HG02973 (cell line): ENCODE measurements around the gene TMEM92.
"Not testable (repeated sequence)": the region's sequence is repeated elsewhere in the genome, so short reads cannot be mapped to it uniquely, and the experiment has no call there.

Experiments used
- ATAC-seq: cut with Tn5 transposase; IDR thresholded peaks from one replicate; pipeline ENCODE4 v1.9.1; 2021; ENCODE audit warnings: moderate library complexity; ENCODE audit not compliant: unreplicated experiment

Gene TMEM92

DNA sequence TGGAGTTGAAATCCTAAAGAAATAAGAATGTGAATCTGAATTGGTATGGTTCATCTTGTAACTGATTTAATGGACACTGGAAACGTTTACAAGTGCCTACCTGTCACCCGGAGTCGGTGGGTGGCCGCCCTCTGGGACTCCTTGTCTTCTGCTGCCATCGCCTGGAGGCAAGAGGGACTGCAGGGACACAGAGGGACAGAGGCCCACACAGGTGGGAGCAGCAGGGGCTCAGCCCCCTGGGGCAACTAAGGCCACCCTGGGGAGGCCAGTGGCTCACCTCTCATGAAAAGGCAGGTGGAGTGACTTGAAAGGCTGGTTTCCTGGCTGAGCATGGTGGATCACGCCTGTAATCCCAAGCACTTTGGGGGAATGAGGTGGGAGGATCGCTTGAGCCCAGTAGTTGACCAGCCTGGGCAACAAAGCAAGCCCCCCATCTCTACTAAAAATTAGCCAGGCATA, 23.2 kb downstream of the TMEM92 start:
- no peak for ATAC-seq

DNA sequence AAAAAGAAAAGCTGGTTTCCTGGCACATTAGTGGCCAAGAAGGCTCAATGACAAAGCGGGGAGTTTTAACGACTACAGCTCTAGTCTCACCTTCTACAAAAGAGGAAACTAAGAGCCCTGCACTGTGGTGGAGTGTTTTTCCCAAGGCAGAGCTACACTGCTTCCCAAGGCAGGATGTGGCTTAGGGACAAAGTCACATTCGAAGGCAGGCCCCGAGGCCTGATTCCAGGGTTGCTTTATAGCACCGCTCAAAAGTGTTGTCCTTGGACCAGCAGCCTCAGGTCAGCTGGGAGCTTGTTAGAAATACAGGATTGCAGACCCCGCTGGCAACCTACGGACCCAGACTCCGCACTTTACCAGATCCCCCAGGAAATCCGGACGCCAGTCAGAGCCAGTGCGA, 23.8 kb downstream of the TMEM92 start:
- ATAC-seq: no peak

DNA sequence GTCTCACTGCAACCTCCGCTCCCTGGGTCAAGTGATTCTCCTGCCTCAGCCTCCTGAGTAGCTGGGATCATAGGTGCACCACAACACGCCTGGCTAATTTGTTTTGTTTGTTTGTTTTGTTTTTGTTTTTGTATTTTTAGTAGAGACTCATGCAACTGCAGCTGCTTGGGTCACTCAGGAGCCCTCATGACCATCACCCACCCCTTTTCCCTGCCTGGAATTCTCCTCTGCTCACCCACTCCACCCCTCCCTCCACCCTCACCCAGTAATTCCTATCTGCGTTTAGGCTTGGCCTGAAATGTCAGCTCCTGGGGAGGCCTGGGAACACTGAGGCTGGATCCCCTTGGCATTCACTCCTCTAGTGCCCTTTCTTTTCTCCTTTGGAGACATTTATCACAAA, 25.5 kb downstream of the TMEM92 start:
- no peak for ATAC-seq

DNA sequence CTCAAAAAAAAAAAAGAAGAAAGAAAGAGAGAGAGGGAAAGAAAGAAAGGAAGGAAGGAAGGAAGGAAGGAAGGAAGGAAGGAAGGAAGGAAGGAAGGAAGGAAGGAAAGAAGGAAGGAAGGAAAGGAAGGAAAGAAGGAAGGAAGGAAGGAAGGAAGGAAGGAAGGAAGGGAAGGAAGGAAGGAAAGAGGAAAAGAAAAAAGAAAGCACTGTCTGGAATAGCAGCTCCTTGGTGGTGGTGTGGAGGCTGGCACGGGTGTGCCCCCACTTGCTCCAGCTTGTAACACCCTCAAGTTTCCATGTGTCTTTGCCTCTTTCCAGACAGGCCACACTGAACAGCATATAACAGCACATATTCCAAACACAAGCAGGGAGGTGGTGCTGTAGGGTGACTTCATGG, 26.6 kb downstream of the TMEM92 start:
- not testable (repeated sequence) for ATAC-seq

DNA sequence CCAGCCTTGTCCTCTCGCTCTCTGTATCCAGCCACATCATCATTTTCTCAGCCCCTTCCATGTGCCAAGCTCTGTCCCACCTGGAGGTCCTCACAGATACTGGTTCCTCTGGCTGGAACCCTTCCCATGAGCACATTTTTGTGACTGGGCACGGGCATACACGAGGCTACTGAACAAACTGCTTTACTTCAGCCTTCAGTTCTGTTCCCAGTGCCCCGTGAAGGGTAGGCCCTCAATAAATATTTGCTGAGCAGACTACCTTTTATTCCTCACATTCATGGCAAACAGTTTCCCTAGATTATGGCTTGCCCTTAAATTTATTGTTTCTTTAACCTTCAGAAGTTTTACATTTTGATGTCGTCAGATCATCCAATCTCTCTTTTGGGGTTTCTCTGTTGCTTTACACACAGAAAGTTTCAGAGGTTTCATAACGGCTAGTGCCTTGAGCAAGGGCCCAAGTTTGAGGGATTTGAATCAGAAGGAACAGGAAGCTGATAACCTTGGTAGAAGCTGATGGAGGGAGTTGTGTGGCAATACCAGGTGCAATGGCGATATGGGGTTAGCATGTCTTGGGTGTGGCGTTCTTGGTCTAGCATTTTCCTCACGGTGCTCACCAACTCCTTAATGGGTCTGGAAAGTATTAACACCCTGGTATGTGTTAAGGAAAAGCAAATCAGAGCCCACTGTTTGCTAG, 27.8 kb downstream of the TMEM92 start:
- no peak for ATAC-seq

DNA sequence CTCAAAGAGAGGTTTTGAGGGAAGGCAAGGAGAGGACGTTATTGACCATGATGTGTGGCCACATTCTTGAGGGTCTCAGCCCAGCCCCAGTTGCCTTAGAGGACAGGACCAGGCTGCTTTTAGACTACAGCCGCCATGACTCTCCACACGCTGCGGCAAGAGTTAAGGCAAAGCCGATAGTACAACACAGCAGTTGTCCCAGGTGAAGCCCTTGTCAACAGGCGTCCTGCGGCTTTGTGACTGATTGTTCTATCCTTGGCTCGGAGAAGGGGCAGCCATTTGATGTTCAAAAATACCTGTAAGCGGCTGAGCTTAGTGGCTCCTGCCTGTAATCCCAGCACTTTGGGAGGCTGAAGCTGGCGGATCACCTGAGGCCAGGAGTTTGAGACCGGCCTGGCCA, 28.8 kb downstream of the TMEM92 start:
- no peak for ATAC-seq

DNA sequence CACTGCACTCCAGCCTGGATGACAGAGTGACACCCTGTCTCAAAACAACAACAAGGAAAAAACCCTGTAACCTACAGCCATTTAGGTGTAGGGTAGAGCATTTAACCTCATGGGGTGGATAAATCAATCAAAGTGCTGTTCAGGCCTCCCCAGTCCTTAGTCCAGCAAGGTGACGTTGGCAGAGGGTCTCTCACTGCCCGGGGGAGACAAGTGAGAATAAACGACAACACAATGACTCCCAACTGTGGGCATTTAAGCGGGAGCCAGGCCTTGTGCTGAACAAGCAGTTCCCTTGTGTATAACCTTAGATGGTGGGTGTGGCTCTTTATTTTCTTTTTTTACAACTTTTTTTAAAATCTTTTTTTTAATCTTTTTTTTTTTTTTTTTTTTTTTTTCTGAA, 29.3 kb downstream of the TMEM92 start:
- no peak for ATAC-seq

DNA sequence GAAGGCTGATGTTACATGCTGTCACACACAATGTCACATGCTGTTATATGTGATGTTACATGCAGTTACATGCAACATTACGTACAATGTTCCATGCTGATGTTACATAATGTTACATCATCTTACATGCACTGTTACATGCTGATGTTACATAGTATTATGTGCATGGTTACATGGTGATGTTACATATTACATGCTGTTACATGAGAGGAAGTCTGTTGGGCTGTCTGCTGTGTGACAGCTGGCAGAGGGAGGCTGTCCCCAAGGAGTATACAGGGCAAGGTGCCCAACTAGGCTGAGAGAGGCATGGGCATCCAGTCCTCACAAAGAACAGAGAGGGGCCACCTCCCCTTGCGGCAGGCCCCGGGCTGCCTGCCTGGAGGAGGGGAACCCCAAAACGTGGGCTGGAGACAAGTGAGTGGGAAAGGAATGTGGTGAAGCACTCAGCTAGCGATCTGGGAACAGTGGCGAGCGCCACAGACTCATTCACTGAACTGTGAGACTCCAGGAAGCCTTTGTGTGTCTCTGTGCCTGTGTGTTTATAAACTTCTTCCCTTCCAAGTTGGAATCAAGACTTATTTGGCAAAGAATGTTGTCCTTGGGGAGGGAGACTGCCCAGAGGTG, 30.6 kb downstream of the TMEM92 start:
- no peak for ATAC-seq

DNA sequence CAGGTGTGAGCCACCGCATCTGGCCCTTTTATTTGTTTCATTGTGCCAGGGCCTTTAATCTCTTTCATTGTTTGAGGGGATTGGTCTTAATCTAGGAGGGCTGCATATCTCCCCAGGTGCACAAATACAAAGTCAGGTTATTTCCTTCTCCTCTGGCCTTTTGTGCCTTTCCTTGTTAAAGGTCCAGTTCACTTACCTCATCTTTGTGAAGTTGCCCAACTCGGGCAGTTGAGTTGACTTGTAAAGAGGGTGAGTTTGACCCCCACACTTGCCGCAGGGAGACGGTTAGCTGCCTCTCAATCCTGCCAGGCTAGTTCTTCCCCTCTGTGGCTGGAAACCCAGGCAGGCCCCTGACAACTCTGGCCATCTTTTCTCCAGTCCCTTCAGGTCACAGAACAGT, 33.4 kb downstream of the TMEM92 start:
- no peak for ATAC-seq

DNA sequence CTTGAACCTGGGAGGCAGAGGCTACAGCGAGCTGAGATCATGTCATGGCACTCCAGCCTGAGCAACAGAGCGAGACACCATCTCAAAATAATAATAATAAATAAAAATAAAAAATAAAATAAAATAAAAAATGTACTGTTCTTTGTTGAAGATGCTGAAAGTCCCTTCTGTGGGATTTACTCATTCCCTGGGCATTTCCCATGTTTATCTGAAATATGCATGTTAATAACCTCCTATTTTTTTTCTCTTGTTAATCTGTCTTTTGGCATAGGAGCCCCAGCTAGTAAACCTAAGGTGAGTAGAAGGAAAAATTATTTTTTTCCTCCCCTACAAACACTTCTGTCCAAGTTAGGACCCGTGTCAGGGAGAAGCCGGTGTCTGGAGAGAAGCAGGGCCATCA, 34.4 kb downstream of the TMEM92 start:
- no peak for ATAC-seq

DNA sequence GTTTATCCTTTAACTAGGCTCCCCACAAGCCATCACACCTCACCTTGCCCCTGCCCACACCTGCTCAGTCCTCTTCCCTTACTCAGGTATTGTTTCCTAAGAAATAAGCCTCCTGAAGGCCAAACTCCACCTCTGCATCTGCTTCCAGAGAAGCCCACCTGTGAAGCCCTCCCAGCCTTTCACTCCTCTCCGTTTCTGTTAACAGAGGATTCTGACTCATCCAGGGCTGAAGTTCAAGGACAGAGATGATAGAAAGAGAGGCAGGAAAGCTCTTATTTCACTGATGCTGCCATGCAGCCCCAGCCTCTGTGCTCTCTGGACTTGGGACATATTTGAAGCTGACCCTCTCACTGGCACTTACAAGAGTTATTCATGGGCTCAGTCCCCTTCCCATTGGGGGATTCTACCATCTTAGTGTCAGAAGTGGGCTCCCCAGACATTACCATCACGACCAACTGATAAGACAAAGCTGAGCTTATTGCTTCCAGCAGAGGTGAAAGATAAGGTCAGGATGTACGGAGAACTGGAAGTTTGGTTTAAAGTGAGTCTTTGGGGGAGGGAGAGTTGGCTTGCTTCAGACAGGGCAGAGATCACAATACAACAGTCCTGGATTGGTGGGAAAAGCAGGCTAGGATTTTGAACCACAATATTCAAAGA, 36.3 kb downstream of the TMEM92 start:
- ATAC-seq: no peak

DNA sequence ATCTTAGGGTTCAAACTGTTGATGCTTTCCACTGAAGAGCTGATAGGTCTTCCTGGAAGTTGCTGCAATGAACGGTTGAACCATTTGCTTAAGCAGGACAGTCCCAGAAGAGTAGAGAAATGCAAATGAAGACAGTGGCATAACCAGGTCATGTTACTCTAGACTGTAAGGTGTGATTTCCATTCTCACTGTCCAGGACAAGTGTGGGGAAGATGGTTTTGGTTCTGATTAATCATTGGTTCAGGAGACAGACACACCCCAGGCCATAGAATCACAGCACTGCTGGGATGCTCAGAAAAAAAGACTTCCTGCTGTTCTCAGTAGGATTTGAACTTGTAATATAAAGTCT, 36.8 kb downstream of the TMEM92 start:
- no peak for ATAC-seq

DNA sequence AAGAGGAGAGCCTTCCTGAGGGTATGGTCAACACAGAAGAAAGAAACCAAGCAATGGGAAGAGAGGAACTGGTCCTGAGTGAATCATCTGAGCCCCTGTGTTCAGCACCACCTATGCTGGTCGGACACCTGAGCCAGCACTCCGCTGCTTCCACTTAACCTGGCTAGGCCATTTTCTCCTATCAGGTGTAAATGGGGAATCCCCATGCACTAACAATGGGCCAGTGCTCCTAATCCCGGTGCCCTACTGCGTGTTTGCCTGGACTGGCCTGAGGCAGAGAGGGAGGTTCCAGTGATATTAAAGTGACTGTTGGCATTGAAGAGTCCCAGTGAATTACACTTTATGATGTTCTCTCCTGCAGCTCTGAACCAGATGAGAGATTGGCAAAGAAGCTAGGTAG, 37.2 kb downstream of the TMEM92 start:
- ATAC-seq: no peak

DNA sequence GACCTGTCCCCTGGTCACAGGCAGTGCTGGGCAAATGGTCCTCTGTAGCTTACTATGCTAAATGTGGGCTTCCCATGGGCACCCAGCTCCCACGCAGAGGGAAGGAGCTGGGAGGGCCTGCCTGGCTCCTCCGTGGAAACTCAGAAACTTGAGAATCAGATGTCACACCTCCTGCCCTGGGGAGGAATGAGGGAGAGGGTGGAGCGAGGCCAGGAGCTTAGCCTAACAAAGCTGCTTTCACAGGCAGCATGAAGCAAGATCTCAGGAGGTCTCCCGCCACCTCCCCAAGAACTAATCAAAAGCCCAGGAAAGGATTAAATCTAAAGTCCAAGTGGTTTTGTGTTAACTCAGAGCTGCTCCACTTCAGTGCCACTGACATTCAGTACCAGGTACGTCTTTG, 38.0 kb downstream of the TMEM92 start:
- ATAC-seq: no peak

DNA sequence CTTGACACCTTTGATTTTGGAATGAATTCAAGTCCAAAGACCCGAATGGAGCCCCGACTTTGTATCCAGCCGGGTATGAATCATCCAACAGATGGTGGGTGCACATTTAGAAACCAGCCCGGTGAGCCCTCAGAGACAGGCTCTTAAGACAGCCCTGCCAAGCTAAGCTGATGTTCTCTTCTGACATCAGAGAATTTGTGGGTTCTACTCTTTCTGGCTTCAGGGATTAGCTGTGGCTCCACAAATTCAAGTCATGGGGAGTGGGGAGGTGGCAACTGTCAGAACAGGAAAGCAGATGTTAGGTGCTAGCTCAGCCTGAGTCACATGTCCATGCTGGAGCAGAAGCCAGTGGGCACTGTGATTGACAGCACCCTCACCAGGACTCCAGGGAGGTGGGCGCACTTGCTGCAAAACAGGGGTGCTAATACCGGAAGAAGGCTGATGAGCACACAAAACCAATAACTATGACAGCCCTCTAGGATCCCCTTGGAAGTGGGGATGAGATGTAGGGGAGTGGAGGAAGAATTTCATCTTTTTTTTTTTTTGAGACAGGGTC, 40.3 kb downstream of the TMEM92 start:
- no peak for ATAC-seq

DNA sequence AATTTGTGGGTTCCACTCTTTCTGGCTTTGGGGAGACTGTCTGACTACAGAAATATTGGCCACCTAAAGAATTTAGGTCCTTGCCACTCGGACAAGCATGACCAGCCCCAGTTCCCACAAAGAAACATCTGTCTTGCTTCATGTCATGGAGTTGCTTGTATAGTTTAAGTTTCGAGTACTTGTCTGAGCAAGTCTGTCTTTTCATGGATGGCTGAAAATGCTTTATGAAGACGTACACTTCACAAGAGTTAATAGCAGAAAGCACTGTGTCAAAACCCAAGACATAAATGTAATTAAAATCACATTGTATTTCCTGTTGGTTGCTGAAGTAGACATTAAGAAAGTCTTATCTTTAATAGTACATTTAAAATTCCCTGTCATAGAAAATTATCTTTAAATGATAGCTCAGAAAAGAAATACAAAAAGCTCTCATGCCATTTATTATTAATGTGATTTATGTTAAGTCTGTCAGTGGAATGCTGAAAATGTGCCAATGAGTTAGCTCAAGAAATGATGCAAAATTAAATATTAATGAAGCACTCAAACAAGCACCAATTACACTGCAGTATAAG, 41.8 kb downstream of the TMEM92 start:
- no peak for ATAC-seq

DNA sequence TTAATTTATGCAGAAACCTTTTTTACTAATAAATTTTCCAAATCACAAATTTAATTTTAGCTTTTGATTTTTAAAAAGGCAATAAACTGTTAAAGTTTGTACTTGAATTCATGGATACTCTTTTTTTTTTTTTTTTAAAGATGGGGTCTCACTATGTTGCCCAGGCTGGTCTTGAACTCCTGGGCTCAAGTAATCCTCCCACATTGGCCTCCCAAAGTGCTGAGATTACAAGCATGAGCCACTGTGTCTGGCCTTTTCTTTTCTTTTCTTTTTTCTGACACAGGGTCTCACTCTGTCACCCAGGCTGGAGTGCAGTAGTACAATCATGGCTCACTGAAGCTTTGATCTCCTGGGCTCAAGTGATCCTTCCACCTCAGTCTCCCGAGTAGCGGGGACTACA, 42.4 kb downstream of the TMEM92 start:
- ATAC-seq: not testable (repeated sequence)

DNA sequence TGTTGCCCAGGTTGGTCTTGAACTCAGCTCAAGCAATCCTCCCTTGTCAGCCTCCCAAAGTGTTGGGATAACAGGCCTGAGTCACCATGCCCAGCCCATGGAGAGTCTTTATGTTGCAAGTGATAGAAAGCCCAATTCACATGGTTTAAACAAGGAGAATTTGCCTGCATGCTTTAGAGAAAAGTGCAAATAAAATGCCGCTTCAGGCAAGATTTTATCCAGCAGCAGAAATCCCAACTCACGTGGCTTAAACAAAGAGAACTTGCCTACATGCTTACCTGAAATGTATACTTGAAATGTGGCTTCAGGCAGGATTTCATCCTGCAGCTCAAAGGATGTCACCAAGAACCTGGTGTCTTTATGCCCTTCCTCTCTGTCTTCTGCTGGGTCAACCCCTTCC, 42.9 kb downstream of the TMEM92 start:
- ATAC-seq: no peak

DNA sequence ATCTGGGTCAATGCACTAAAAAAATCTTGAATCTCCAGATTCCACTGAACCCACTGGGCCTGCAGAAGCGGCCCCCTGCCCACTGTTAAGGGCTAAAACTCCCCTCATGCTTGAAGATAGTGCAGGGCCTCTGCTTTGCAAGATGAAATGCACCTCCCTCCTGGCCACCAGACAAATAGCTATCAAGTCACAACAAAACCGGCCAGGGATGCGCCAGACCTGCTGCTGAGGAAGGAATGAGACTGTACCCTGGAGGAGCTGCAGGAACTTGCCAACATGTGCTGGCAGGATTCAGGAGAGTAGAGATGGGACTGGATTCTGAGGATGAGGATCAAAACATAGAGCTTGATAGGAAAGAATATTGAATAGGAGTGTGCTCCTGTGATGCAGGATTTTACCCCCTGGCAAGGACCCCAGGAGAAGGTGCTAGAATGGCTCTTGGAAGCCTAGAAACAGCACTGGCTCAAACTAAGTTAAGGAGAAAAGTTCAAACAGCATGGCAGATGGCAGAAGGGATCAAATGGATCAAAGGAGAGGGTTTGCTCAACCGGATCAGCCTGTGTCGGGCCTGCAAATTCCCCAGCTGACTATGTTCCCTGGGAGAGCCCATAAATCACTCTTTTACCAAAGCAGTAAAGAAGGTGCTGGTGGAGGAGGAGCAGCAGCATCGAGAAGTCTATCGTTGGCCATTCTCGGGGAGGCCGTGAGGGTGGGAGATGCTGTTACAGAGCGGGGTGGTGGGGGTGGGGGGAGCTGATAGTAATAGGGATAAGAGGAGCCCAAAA, 44.4 kb downstream of the TMEM92 start:
- no peak for ATAC-seq

DNA sequence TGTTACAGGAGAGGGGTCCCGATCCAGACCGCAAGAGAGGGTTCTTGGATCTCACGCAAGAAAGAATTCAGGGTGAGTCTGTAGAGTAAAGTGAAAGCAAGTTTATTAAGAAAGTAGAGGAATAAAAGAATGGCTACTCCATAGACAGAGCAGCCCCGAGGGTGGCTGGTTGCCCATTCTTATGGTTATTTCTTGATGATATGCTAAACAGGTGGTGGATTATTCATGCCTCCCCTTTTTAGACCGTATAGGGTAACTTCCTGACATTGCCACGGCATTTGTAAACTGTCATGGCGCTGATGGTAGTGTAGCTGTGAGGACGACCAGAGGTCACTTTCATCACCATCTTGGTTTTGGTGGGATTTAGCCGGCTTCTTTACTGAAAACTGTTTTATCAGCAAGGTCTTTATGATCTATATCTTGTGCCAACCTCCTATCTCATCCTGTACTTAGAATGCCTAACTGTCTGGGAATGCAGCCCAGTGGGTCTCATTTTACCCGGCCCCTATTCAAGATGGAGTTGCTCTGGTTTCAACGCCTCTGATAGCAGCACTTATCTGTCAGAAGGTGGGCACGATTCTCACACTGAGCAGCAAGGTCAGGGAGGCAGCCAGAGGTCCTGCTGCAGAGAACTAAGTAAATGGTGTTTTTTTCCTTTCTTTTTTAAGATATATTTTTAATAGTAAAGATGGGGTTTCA, 45.2 kb downstream of the TMEM92 start:
- ATAC-seq: no peak
